Activated CD8-positive, alpha-beta memory T cell treated with anti-CD3 and anti-CD28 coated beads for 4 hours (primary cell): ENCODE results near the gene CDH23.

ENCODE experiments used
- DNase-seq, 2 donors: peaks; one replicate each; pipeline ENCODE4 v3.0.0-alpha.2; 2020; ENCODE audit warnings: low read depth in 2 of 2

The CDH23 gene

GRCh38 chr10:71799112-71799511 is 402.4 kb downstream of the CDH23 start:
- DNase-seq = no peak

- DNase-seq = no peak
Observed at GRCh38 chr10:71799608-71800453, 403.1 kb downstream of the CDH23 start.

GRCh38 chr10:71801361-71801760 is 404.6 kb downstream of the CDH23 start:
- DNase-seq = no peak

GRCh38 chr10:71802235-71802634 is 405.5 kb downstream of the CDH23 start:
- no peak for DNase-seq

- DNase-seq = no peak
Observed at GRCh38 chr10:71802715-71803488, 406.2 kb downstream of the CDH23 start.

- no peak for DNase-seq
Observed at GRCh38 chr10:71804077-71804476, 407.4 kb downstream of the CDH23 start.

- DNase-seq = no peak
Observed at GRCh38 chr10:71805776-71806703, 409.3 kb downstream of the CDH23 start.

- no peak for DNase-seq
Observed at GRCh38 chr10:71806704-71807556, 410.2 kb downstream of the CDH23 start.

GRCh38 chr10:71807557-71808510 is 411.1 kb downstream of the CDH23 start:
- DNase-seq = no peak

GRCh38 chr10:71809628-71810027 is 412.9 kb downstream of the CDH23 start:
- DNase-seq = no peak

- no peak for DNase-seq
Observed at GRCh38 chr10:71810048-71810750, 413.5 kb downstream of the CDH23 start.

- no peak for DNase-seq
Observed at GRCh38 chr10:71811351-71811750, 414.6 kb downstream of the CDH23 start.

- peak; percentile 55 to 69 for DNase-seq
Observed at GRCh38 chr10:71812016-71812912, 415.5 kb downstream of the CDH23 start.

GRCh38 chr10:71812913-71813590 is 416.3 kb downstream of the CDH23 start:
- no peak for DNase-seq

- no peak for DNase-seq
Observed at GRCh38 chr10:71814922-71815411, 418.2 kb downstream of the CDH23 start.

- no peak for DNase-seq
Observed at GRCh38 chr10:71815515-71816130, 418.9 kb downstream of the CDH23 start.

- DNase-seq = no peak
Observed at GRCh38 chr10:71816421-71816851, 419.7 kb downstream of the CDH23 start.
